ENCODE measurements around the gene DHTKD1. TPM values are rescaled to one million over a fixed set of nuclear protein-coding genes. Genes with fewer than 3 reads are reported as not detected.

Gene DHTKD1, protein sequence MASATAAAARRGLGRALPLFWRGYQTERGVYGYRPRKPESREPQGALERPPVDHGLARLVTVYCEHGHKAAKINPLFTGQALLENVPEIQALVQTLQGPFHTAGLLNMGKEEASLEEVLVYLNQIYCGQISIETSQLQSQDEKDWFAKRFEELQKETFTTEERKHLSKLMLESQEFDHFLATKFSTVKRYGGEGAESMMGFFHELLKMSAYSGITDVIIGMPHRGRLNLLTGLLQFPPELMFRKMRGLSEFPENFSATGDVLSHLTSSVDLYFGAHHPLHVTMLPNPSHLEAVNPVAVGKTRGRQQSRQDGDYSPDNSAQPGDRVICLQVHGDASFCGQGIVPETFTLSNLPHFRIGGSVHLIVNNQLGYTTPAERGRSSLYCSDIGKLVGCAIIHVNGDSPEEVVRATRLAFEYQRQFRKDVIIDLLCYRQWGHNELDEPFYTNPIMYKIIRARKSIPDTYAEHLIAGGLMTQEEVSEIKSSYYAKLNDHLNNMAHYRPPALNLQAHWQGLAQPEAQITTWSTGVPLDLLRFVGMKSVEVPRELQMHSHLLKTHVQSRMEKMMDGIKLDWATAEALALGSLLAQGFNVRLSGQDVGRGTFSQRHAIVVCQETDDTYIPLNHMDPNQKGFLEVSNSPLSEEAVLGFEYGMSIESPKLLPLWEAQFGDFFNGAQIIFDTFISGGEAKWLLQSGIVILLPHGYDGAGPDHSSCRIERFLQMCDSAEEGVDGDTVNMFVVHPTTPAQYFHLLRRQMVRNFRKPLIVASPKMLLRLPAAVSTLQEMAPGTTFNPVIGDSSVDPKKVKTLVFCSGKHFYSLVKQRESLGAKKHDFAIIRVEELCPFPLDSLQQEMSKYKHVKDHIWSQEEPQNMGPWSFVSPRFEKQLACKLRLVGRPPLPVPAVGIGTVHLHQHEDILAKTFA
- 10 to 100 TPM; 18.5 to 40.6 TPM for total RNA-seq

DNA sequence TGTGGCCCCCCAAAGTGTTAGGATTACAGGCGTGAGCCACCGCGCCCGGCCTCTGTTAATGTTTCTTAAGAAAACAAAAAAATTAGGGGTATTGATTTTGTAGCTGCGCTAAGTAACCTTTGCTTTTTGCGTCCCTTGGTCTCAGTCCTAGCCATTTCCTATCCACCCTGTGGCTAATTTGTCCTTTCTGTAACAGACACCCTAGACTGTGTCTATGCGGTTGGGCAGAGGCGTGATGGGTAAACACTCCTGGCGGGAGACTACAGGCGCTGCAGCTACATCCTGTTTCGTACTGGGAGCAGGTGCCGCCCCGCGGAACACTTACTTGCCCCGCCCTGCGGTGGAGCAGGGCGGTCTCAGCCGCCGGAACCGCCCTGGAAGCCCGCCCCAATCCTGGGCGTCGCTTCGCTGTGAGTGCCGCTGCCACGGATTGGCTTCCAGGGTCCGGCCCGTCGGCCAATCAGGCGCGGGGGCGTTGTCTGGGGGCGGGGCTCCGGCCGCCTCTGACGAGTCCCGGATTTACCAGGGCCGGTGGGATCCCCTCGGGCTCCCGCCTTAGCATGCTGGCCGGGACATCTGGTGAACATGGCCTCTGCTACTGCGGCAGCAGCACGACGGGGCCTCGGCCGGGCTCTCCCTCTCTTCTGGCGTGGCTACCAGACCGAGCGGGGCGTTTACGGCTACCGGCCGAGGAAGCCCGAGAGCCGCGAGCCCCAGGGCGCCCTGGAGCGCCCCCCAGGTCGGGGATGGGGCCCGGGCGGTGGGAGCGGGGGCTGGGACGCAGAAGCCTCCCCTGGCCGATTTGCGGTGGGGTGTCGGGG, at the start of gene DHTKD1:
Gene DHTKD1 (plus strand): TSS at position 506 of the 821 bp plus-strand sequence. CDS start 80 bp downstream, at position 586.
- H3K4me1 ChIP-seq, result no peaks in the 10 kb centered on the region
- TF ChIP-seq, protein P1, sequence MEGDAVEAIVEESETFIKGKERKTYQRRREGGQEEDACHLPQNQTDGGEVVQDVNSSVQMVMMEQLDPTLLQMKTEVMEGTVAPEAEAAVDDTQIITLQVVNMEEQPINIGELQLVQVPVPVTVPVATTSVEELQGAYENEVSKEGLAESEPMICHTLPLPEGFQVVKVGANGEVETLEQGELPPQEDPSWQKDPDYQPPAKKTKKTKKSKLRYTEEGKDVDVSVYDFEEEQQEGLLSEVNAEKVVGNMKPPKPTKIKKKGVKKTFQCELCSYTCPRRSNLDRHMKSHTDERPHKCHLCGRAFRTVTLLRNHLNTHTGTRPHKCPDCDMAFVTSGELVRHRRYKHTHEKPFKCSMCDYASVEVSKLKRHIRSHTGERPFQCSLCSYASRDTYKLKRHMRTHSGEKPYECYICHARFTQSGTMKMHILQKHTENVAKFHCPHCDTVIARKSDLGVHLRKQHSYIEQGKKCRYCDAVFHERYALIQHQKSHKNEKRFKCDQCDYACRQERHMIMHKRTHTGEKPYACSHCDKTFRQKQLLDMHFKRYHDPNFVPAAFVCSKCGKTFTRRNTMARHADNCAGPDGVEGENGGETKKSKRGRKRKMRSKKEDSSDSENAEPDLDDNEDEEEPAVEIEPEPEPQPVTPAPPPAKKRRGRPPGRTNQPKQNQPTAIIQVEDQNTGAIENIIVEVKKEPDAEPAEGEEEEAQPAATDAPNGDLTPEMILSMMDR (IDR thresholded peaks at IDR 0.05), result peak; percentile 35
- peak; percentile 99 for DNase-seq
- intact Hi-C loops (cut with DNase I), result no loop called here
- H3K36me3 ChIP-seq, result no peaks in the 10 kb centered on the region
- H3K27ac ChIP-seq, result peak within 1 kb of the TSS; percentile 56
- H3K9me3 ChIP-seq, result no peaks in the 10 kb centered on the region
- peak within 1 kb of the TSS; percentile 70 for H3K4me3 ChIP-seq
- H3K9ac ChIP-seq (ENCODE audit: low read depth in 2 of 2, low read length in 2 of 2), result peak within 1 kb of the TSS; percentile 82 to 87
- no peaks in the 10 kb centered on the region for H3K27me3 ChIP-seq

DNA sequence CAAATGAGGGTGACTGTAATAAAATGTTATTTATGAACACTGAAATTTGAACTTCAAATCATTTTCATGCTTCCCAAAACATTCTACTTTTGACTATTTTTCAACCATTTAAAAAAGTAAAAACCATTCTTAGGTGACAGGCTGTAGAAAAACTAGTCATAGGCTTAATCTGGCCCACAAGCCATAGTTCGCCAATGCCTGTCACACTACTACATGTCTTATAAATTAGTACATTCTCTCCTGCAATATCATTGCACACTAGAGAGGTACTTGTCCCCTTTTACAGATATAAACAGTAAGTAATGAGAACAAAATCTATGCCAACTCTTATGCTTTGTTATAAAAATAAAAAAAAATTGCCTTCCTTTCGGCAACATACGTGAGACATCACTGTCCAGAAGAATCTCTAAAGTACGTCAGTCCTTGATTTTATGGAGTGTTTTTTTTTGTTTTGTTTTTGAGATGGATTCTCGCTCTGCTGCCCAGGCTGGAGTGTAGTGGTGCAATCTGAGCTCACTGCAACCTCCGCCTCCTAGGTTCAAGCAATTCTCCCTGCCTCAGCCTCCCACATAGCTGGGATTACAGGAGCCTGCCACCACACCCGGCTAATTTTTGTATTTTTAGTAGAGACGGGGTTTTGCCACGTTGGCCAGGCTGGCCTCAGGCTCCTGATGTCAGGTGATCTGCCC, 49.3 kb upstream of the DHTKD1 start:
- TF ChIP-seq, protein P1 (IDR thresholded peaks at IDR 0.05), result no peak
- Histone ChIP-seq H3K27ac (no peak overlapping the region), H3K9ac (ENCODE audit: low read depth in 2 of 2, low read length in 2 of 2) (no peak overlapping the region), H3K36me3 (no peaks in the 10 kb centered on the region), H3K4me3 (no peak overlapping the region), H3K9me3 (no peaks in the 10 kb centered on the region), H3K27me3 (no peaks in the 10 kb centered on the region), H3K4me1 (no peaks in the 10 kb centered on the region)
- intact Hi-C loops (cut with DNase I), result no loop called here
- DNase-seq, result no peak

DNA sequence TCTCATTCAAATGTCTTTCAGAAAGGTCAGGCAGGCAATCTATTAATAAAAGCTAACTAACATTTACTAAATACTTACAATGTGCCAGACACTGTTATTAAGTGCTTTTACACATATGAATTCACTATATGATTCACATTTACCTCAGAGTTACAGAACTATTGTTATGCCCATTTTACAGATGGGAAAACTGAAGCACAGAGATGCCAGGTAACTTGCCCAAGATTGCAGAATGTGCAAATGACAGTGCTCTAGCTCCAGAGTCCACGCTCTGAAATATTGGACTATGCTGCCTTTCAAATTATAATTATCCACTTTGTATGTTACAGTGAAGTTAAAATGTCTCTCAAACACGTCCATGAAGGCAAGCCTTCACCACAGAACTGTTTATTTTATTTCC, 48.2 kb upstream of the DHTKD1 start:
- DNase-seq, result no peak
- intact Hi-C loops (cut with DNase I), result no loop called here
- TF ChIP-seq, protein P1 (IDR thresholded peaks at IDR 0.05), result no peak
- no peaks in the 10 kb centered on the region for H3K27me3 ChIP-seq
- H3K4me1 ChIP-seq, result no peaks in the 10 kb centered on the region
- no peak overlapping the region for H3K4me3 ChIP-seq
- H3K27ac ChIP-seq, result no peak overlapping the region
- no peaks in the 10 kb centered on the region for H3K36me3 ChIP-seq
- no peak overlapping the region for H3K9ac ChIP-seq (ENCODE audit: low read depth in 2 of 2, low read length in 2 of 2)
- H3K9me3 ChIP-seq, result no peaks in the 10 kb centered on the region

DNA sequence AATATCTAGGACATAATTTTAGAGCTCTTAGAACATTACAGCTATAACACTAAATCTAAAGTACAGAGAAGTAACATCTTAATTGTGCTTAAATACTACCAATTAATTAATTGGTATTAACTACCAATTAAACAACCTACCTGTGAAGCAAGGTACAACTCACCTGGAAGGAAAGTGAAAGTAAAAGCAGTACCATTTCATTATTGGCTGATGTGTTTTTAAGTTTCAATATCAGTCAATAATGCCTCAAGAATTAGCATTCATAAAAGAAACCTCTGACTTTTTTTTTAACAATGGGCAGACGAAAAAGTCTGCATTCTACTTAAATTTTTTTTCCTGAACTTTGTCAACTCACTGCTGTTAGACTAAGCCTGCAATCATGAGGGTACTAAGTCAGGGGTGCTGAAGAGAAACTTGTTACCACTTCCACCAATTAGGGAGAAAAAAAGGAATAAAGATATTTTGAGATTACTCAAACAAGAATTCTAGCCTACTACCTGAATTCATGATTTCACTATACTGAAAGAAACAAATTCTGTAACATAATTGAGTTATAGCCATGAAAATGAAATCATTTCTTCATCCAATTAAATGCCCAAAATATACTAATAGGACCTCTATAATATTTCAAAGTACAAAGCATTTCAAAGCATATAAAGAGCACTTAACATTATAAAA, 46.0 kb upstream of the DHTKD1 start:
- TF ChIP-seq, protein P1 (IDR thresholded peaks at IDR 0.05), result no peak
- Histone ChIP-seq H3K9ac (ENCODE audit: low read depth in 2 of 2, low read length in 2 of 2) (no peak overlapping the region), H3K4me1 (no peaks in the 10 kb centered on the region), H3K36me3 (no peaks in the 10 kb centered on the region), H3K27ac (no peak overlapping the region), H3K4me3 (no peak overlapping the region), H3K27me3 (no peaks in the 10 kb centered on the region), H3K9me3 (no peaks in the 10 kb centered on the region)
- DNase-seq, result no peak
- intact Hi-C loops (cut with DNase I), result no loop called here
